Fibroblast of lung (primary cell): Measurements from ENCODE around the gene GNA12.

Source experiments
- EZH2 ChIP-seq: IDR thresholded peaks from 2 replicates; pipeline ENCODE4 v1.5.1; 2012; ENCODE audit warnings: low read length, control low read depth, mild to moderate bottlenecking; ENCODE audit errors: missing control alignments
- TF ChIP-seq, protein P1 (sequence below), 2 donors: IDR thresholded peaks in 1 of 2; conservative IDR thresholded peaks in 1 of 2; 1 replicate in 1 of 2; 2 replicates in 1 of 2; pipeline ENCODE4 v1.5.1; 2011 to 2012; ENCODE audit warnings: low read length in 2 of 2, control low read depth in 1 of 2, inconsistent platforms in 1 of 2, low read depth in 1 of 2, mild to moderate bottlenecking in 1 of 2

DNA sequence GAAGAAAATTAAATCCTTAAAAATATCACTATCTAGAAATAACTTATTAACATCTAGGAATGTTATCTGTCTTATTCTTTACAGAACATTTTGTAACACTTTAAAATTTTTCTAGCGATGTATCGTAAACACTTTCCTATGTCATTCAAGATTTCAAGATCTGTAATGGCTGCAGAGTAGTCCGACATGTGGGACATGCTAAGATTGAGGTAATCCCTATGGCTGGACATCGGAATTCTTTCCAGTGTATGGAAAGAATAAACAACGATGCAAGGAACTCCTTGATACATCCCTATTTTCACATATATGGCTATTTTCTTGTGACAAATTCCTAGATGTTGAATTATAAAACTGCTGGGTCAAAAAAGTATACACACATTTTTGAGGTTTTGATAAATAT is 37.5 kb downstream of the GNA12 start:
- TF ChIP-seq, protein P1, sequence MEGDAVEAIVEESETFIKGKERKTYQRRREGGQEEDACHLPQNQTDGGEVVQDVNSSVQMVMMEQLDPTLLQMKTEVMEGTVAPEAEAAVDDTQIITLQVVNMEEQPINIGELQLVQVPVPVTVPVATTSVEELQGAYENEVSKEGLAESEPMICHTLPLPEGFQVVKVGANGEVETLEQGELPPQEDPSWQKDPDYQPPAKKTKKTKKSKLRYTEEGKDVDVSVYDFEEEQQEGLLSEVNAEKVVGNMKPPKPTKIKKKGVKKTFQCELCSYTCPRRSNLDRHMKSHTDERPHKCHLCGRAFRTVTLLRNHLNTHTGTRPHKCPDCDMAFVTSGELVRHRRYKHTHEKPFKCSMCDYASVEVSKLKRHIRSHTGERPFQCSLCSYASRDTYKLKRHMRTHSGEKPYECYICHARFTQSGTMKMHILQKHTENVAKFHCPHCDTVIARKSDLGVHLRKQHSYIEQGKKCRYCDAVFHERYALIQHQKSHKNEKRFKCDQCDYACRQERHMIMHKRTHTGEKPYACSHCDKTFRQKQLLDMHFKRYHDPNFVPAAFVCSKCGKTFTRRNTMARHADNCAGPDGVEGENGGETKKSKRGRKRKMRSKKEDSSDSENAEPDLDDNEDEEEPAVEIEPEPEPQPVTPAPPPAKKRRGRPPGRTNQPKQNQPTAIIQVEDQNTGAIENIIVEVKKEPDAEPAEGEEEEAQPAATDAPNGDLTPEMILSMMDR (conservative IDR thresholded peaks at IDR 0.05 in 1 of 2, IDR thresholded peaks at IDR 0.05 in 1 of 2; ENCODE audit: low read depth in 1 of 2, low read length in 2 of 2): no peak
- TF ChIP-seq EZH2: no peak
